Heart right ventricle (tissue), 16 donors: ENCODE results near the gene CCDC80. TPM values are rescaled to one million over a fixed set of nuclear protein-coding genes. Genes with fewer than 3 reads are reported as not detected.
"Not testable (repeated sequence)": the region's sequence is repeated elsewhere in the genome, so short reads cannot be mapped to it uniquely, and the experiment has no call there.

Experiments
- ATAC-seq, 8 donors: fragments of 200-7000 bp; cut with Tn5 transposase; one replicate each; pipeline ENCODE4 v1.9.1; 2020; ENCODE audit warnings: mild to moderate bottlenecking in 8 of 8, moderate library complexity in 8 of 8, moderate number of reproducible peaks in 1 of 8
- DNase-seq, 2 donors: peaks; one replicate each; pipeline ENCODE4 v3.0.0-alpha.2; 2020
- H3K27ac ChIP-seq, 10 donors: fragments of 200-600 bp; sonication (generic) in 2 of 10; one replicate each; pipeline versions ENCODE4 v1.5.0 to v1.8.0; 2020 to 2022; ENCODE audit warnings: mild to moderate bottlenecking in 3 of 10
- H3K27me3 ChIP-seq, 7 donors: fragments of 200-600 bp; one replicate each; pipeline ENCODE4 v1.8.0; 2021 to 2022; ENCODE audit warnings: mild to moderate bottlenecking in 2 of 7
- H3K36me3 ChIP-seq, 9 donors: fragments of 200-600 bp; sonication (generic) in 1 of 9; one replicate each; pipeline versions ENCODE4 v1.5.0 to v1.8.0; 2020 to 2022; ENCODE audit warnings: mild to moderate bottlenecking in 2 of 9
- H3K4me1 ChIP-seq, 9 donors: fragments of 200-600 bp; sonication (generic) in 1 of 9; one replicate each; pipeline versions ENCODE4 v1.5.0 to v1.8.0; 2020 to 2022; ENCODE audit warnings: mild to moderate bottlenecking in 4 of 9
- H3K4me3 ChIP-seq, 10 donors: fragments of 200-600 bp; sonication (generic) in 2 of 10; one replicate each; pipeline versions ENCODE4 v1.5.0 to v1.8.0; 2020 to 2022; ENCODE audit warnings: mild to moderate bottlenecking in 7 of 10, moderate library complexity in 2 of 10
- H3K9me3 ChIP-seq, 11 donors: fragments of 200-600 bp in 10 of 11; sonication (generic) in 2 of 11; one replicate each; pipeline versions ENCODE4 v1.5.0 to v1.8.0; 2013 to 2022; ENCODE audit warnings: mild to moderate bottlenecking in 2 of 11, control low read depth in 1 of 11, moderate library complexity in 1 of 11
- WGBS, 2 donors: extraction: QIAGEN DNeasy Blood & Tissue Kit; methylation state at CpG; one replicate each; pipeline ENCODE4 v1.1.7; 2013; ENCODE audit warnings: inconsistent platforms in 1 of 2; 5-methylcytosine and 5-hydroxymethylcytosine counted together
- intact Hi-C, 10 donors: fragments of 100-400 bp; cut with DNase I; formaldehyde crosslinking; loops; one replicate each; pipeline versions ENCODE4 v1.11.1 to v1.14.2; 2022
- polyA plus RNA-seq, 2 donors: library from polyadenylated mRNA; stranded (reverse); fragments of 200-250 nt; gene quantifications; one replicate each; pipeline ENCODE4 v1.2.3, GENCODE V29; 2013
- total RNA-seq, 10 donors: library from RNA; stranded (reverse); fragmentation: NEBNext Ultra II Directional in 3 of 10; extraction: Animal tissue kit (Norgen Biotek cat#: 25700) in 3 of 10; gene quantifications; one replicate each; pipeline versions ENCODE4 v1.2.1 to v1.2.4, GENCODE V29; 2021 to 2023
- TF ChIP-seq, protein P1 (sequence below), 9 donors: fragments of 200-600 bp; sonication (generic) in 2 of 9; IDR thresholded peaks; one replicate each; pipeline versions ENCODE4 v1.5.0 to v1.8.0; 2021 to 2022; ENCODE audit warnings: antibody characterized with exemption in 9 of 9, mild to moderate bottlenecking in 5 of 9, moderate library complexity in 1 of 9
- donor health status: Arrhythmogenic right ventricular cardiomyopathy.
- donor health status: ischemic (EF 13 %, LVEDD 7.1; RV severe dilation, severe dysfunction).
- donor health status: healthy with polysubstance abuse.
- donor health status: DM: no; HTN: yes; CAD: no.
- donor health status: DM: no; HTN: no; CAD: no.
- donor health status: ischemic (EF 25% LVEDD 6.9; RV normal size, moderate dysfunction).
- donor health status: ischemic (EF 25% LVEDD 5.7; RV mildly dilated, moderate dysfunction).
- donor health status: healthy.
- donor health status: DM: yes; HTN: yes; CAD: no.
- donor health status: Ischemic cardiomyopathy.
- donor health status: ischemic (EF 35%, LVEDD 5.7; RV mildly dilated, moderate dysfunction).
- donor health status: nonischemic (EF 11% LVEDD 7.7; RV severe dilation, severe dysfunction).
- donor health status: DM: yes; HTN: yes; CAD: no.
- donor health status: PGD.
- donor health status: ischemic (EF 29% LVEDD 5.4; RV normal size, mild dysfunction).
- donor health status: nonischemic (EF 23%, LVEDD 6.1; RV moderate dilation, normal function).

The CCDC80 gene
- total and polyA plus RNA-seq, 12 donors = 19.8 to 223 (median 87.1) TPM

DNA sequence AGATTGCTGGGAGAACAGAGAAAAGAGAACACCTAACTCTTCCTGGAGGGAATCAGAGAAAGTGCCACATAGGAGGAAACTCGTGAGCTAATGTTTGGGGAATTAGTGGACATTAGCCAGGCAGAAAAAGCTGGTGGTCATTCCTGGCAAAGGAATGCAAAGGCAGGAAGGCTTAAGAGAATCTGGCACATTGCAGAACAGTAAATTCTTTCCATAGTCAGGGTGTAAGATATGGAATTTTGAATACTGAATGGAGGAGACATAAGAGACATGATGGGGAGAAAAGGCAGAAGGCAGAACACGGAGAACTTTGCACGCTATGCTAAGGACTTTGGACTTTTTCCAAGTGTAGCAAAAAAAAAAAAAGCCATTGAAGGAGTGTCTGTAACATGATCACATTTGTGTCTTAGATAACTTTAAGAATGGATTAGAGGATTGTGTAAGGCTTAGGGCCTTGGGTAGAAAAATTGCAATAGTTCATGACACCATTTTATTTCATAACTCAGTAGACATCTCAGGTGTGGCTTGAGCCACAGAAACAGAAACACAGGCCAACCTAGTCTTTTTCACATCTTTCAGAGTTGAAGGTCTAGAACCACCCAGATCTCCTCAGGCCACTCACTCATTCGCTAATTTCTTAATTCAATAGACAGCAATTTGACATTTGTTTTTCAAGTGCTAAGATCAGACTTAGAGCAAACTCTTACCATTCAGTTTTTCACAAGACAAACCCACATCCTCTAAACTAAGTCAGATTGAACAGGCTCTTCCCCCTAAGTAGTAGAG is 31.2 kb upstream of the CCDC80 start:
- WGBS, 2 donors = 40 to 46% methylated on average over 4 of the region's 4 CpGs
- no peak overlapping the region for H3K4me3 ChIP-seq

DNA sequence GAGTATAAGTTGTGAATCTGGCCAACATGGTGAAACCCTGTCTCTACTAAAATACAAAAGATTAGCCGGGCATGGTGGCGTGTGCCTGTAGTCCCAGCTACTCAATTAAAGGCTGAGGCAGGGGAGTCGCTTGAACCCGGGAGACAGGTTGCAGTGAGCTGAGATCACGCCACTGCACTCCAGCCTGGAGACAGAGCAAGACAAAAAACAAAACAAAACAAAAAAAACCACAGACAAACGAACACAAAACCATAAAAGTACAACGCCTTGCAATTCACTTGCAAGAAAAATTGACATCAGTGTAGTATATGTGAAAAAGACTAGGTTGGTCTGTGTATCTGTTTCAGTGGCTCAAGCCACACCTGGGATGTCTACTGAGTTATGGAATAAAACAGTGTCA is 29.9 kb upstream of the CCDC80 start:
- no peak for DNase-seq
- Histone ChIP-seq H3K36me3 (no peaks in the 10 kb centered on the region), H3K9me3 (no peaks in the 10 kb centered on the region), H3K27ac (peak overlapping the region in 1 of 10 donors; percentile 76), H3K4me3 (no peak overlapping the region), H3K4me1 (peaks cover 0 to 31% (median 0%) of the 10 kb centered on the region in 9 donors), H3K27me3 (peaks cover 0 to 11% (median 0%) of the 10 kb centered on the region in 7 donors)
- intact Hi-C loops = no loop called here
- WGBS, 2 donors = 89 to 95% methylated on average over 7 of the region's 7 CpGs
- ATAC-seq = no peak
- TF ChIP-seq, protein P1, sequence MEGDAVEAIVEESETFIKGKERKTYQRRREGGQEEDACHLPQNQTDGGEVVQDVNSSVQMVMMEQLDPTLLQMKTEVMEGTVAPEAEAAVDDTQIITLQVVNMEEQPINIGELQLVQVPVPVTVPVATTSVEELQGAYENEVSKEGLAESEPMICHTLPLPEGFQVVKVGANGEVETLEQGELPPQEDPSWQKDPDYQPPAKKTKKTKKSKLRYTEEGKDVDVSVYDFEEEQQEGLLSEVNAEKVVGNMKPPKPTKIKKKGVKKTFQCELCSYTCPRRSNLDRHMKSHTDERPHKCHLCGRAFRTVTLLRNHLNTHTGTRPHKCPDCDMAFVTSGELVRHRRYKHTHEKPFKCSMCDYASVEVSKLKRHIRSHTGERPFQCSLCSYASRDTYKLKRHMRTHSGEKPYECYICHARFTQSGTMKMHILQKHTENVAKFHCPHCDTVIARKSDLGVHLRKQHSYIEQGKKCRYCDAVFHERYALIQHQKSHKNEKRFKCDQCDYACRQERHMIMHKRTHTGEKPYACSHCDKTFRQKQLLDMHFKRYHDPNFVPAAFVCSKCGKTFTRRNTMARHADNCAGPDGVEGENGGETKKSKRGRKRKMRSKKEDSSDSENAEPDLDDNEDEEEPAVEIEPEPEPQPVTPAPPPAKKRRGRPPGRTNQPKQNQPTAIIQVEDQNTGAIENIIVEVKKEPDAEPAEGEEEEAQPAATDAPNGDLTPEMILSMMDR (IDR thresholded peaks at IDR 0.05) = no peak

More for the DNA sequence above, 31.2 kb upstream of the CCDC80 start:
- peak overlapping the region in 2 of 10 donors; percentile 19 to 76 for H3K27ac ChIP-seq
- intact Hi-C loops = no loop called here
- ATAC-seq = peak in 1 of 8 donors; percentile 25
- H3K4me1 ChIP-seq = peaks cover 0 to 44% (median 0%) of the 10 kb centered on the region in 9 donors
- H3K9me3 ChIP-seq = no peaks in the 10 kb centered on the region
- no peaks in the 10 kb centered on the region for H3K36me3 ChIP-seq
- TF ChIP-seq, protein P1 (IDR thresholded peaks at IDR 0.05) = no peak
- no peak for DNase-seq
- H3K27me3 ChIP-seq = peaks cover 0 to 11% (median 0%) of the 10 kb centered on the region in 7 donors

DNA sequence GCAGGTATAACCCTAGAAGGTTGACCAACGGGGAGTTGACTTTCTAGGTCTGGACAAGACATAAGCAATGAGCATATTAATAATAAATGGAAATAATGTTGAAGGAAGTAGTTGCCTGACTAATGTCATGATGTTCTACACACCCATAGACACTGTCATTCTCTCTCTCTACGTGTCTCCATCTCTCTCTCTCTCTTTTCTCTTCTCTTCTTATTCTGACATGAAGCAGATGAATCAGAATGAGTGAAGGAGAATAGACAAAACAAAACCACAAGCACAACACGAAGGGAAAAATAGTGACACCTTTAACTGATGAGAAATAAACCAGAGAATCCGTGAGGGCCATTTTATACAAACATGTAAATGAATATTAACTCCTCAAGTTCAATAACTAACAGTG is 26.7 kb upstream of the CCDC80 start:
- 72% methylated on average over 4 of the region's 4 CpGs for WGBS, 2 donors
- Histone ChIP-seq H3K4me1 (peaks cover 0 to 17% (median 0%) of the 10 kb centered on the region in 9 donors), H3K9me3 (no peaks in the 10 kb centered on the region), H3K36me3 (no peaks in the 10 kb centered on the region), H3K27me3 (no peaks in the 10 kb centered on the region), H3K4me3 (no peak overlapping the region), H3K27ac (peak overlapping the region in 1 of 10 donors; percentile 42)
- intact Hi-C loops = no loop called here
- TF ChIP-seq, protein P1 (IDR thresholded peaks at IDR 0.05) = no peak
- DNase-seq (no peak), ATAC-seq (no peak)

DNA sequence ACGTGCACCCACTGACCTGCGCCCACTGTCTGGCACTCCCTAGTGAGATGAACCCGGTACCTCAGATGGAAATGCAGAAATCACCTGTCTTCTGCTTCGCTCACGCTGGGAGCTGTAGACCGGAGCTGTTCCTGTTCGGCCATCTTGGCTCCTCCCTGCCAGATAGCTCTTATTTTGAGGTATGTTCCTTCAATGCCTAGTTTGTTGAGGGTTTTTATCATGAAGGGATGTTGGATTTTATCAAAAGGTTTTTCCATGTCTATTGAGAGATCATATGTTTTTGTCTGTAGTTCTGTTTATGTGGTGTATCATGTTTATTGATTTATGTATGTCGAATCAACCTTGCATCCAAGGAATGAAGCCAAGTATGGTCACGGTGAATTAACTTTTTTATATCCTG is 24.1 kb upstream of the CCDC80 start:
- H3K4me3 ChIP-seq, intact Hi-C loops, H3K36me3 ChIP-seq, H3K27me3 ChIP-seq, H3K4me1 ChIP-seq, H3K9me3 ChIP-seq, ATAC-seq, DNase-seq, H3K27ac ChIP-seq: not testable (repeated sequence)
- 94 to 95% methylated on average over 6 to 7 of the region's 9 CpGs for WGBS, 2 donors

DNA sequence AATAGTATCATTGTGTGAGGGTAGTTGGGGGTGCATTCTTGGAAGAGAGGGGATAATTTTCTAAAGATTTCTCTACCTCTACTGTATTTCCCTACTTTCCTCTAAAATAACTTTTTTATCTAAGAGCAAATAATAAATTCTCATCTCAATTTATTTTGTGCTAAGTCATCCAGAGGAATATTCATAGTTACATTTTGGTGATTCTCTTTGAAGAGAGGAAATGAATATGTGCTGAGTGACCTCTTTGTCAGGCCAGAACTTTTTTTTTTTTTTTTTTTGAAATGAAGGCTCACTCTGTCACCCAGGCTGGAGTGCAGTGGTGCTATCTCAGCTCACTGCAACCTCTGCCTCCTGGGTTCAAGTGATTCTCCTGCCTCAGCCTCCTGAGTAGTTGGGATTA is 15.1 kb upstream of the CCDC80 start:
- DNase-seq = no peak
- Histone ChIP-seq H3K27ac (peak overlapping the region in 1 of 10 donors; percentile 81), H3K27me3 (no peaks in the 10 kb centered on the region), H3K9me3 (peaks cover 0 to 3% (median 0%) of the 10 kb centered on the region in 11 donors), H3K4me3 (no peak overlapping the region), H3K4me1 (peaks cover 0 to 34% (median 8%) of the 10 kb centered on the region in 9 donors), H3K36me3 (no peaks in the 10 kb centered on the region)
- intact Hi-C loops = no loop called here
- TF ChIP-seq, protein P1 (IDR thresholded peaks at IDR 0.05) = no peak
- ATAC-seq = no peak
